GM13977 (cell line): ENCODE data around the gene TRMT1L.
"Not testable (repeated sequence)": the region's sequence is repeated elsewhere in the genome, so short reads cannot be mapped to it uniquely, and the experiment has no call there.

Experiments
- DNase-seq: peaks from one replicate; pipeline ENCODE4 v3.0.0; 2012; ENCODE audit warnings: low spot score
- CTCF ChIP-seq: IDR thresholded peaks from 2 replicates; pipeline ENCODE4 v1.5.1; 2012; ENCODE audit warnings: mild to moderate bottlenecking, control low read depth; ENCODE audit not compliant: insufficient read depth; ENCODE audit errors: extremely low read depth, missing control alignments
- in situ Hi-C: fragments of 300-500 bp; cut with MboI; formaldehyde crosslinking; loops from one replicate; pipeline ENCODE4 v1.12.0; 2022; ENCODE audit warnings: low sequenced_read_pairs, low pct_unique_long_range_greater_than_20kb, mixed read lengths, inconsistent platforms; ENCODE audit not compliant: unreplicated experiment

TRMT1L gene

GRCh38 chr1:185156854-185157598, at the start of gene TRMT1L, which contains the start of gene SWT1:
TSS of gene TRMT1L (minus strand) at chr1:185156953. CDS start at chr1:185156712, 241 bp downstream.
TSS of gene SWT1 (plus strand) at chr1:185157167. CDS start at chr1:185160842, 3,675 bp downstream.
- no peak for TF ChIP-seq CTCF
- in situ Hi-C loops = loop anchor here (25.0 kb wide), 1 partner anchor 345 kb away; no protein-coding TSS in a partner anchor
- DNase-seq = peak; percentile 91

GRCh38 chr1:185200889-185201288, 44.1 kb upstream of the TRMT1L start:
- DNase-seq = no peak
- TF ChIP-seq CTCF = no peak
- in situ Hi-C loops = no loop called here

GRCh38 chr1:185198712-185199111, 42.0 kb upstream of the TRMT1L start:
- DNase-seq, in situ Hi-C loops: not testable (repeated sequence)

GRCh38 chr1:185193756-185194155, 37.0 kb upstream of the TRMT1L start:
- TF ChIP-seq CTCF = no peak
- in situ Hi-C loops = no loop called here
- no peak for DNase-seq

- peak; percentile 50 for DNase-seq
- in situ Hi-C loops = loop anchor here (25.0 kb wide), 1 partner anchor 358 kb away; no protein-coding TSS in a partner anchor
- TF ChIP-seq CTCF = peak; percentile 72
Measured at GRCh38 chr1:185170291-185170848, 13.6 kb upstream of the TRMT1L start.

GRCh38 chr1:185166106-185166505, 9.4 kb upstream of the TRMT1L start:
- no peak for TF ChIP-seq CTCF
- in situ Hi-C loops = loop anchor here (25.0 kb wide), 1 partner anchor 354 kb away; no protein-coding TSS in a partner anchor
- DNase-seq = no peak

GRCh38 chr1:185162491-185162890, 5.7 kb upstream of the TRMT1L start:
- no peak for TF ChIP-seq CTCF
- in situ Hi-C loops = loop anchor here (25.0 kb wide), 1 partner anchor 350 kb away; no protein-coding TSS in a partner anchor
- no peak for DNase-seq
